Aorta (tissue), 5 donors: ENCODE results near the gene NHERF1. TPM values are rescaled to one million over a fixed set of nuclear protein-coding genes. Genes with fewer than 3 reads are reported as not detected.

Source experiments
- ATAC-seq: fragments of 200-7000 bp; cut with Tn5 transposase; one replicate; pipeline ENCODE4 v1.9.1; 2022; ENCODE audit warnings: moderate library complexity; ENCODE audit not compliant: low FRiP score
- DNase-seq, 2 donors: peaks; one replicate each; pipeline ENCODE4 v3.0.0-alpha.2; 2020
- H3K27ac ChIP-seq, 2 donors: one replicate each; pipeline ENCODE4 v1.5.1; 2013; ENCODE audit warnings: low read length in 2 of 2, mild to moderate bottlenecking in 2 of 2, moderate library complexity in 2 of 2, control low read depth in 1 of 2, inconsistent platforms in 1 of 2, low read depth in 1 of 2
- H3K27me3 ChIP-seq, 2 donors: one replicate each; pipeline ENCODE4 v1.6.1; 2013; ENCODE audit warnings: control low read depth in 1 of 2, low read length in 1 of 2, mild to moderate bottlenecking in 1 of 2, moderate library complexity in 1 of 2; ENCODE audit not compliant: insufficient read depth in 2 of 2, control insufficient read depth in 1 of 2
- H3K36me3 ChIP-seq, 2 donors: one replicate each; pipeline ENCODE4 v1.6.1; 2013; ENCODE audit warnings: control low read depth in 1 of 2, low read length in 1 of 2, mild to moderate bottlenecking in 1 of 2; ENCODE audit not compliant: insufficient read depth in 2 of 2, control insufficient read depth in 1 of 2
- H3K4me1 ChIP-seq, 2 donors: one replicate each; pipeline ENCODE4 v1.6.1; 2013; ENCODE audit warnings: low read length in 2 of 2, control low read depth in 1 of 2, mild to moderate bottlenecking in 1 of 2, moderate library complexity in 1 of 2; ENCODE audit not compliant: insufficient read depth in 2 of 2, control insufficient read depth in 1 of 2
- H3K4me3 ChIP-seq, 2 donors: one replicate each; pipeline ENCODE4 v1.5.1; 2013; ENCODE audit warnings: low read length in 2 of 2, control low read depth in 1 of 2, mild to moderate bottlenecking in 1 of 2
- H3K9me3 ChIP-seq: one replicate; pipeline ENCODE4 v1.6.1; 2013; ENCODE audit warnings: mild to moderate bottlenecking, low read length; ENCODE audit not compliant: control insufficient read depth
- WGBS, 2 donors: extraction: QIAGEN DNeasy Blood & Tissue Kit; methylation state at CpG; one replicate each; pipeline ENCODE4 v1.1.7; 2013; 5-methylcytosine and 5-hydroxymethylcytosine counted together
- intact Hi-C, 2 donors: fragments of 100-400 bp; cut with DNase I; formaldehyde crosslinking; loops; one replicate each; pipeline versions ENCODE4 v1.14.2 to v1.15.0; 2022
- polyA plus RNA-seq, 2 donors: library from polyadenylated mRNA; stranded (reverse); fragments of 200-250 nt; gene quantifications; one replicate each; pipeline ENCODE4 v1.2.3, GENCODE V29; 2013
- total RNA-seq, 2 donors: library from RNA; stranded (reverse); fragmentation: NEBNext Ultra II Directional; extraction: Animal tissue kit (Norgen Biotek cat#: 25700); gene quantifications; one replicate each; pipeline ENCODE4 v1.2.1, GENCODE V29; 2021
- donor health status: healthy with polysubstance abuse.
- donor health status: Bipolar disorder and iron deficiency.
- donor health status: DM: no; HTN: no; CAD: no.
- donor health status: DM: no; HTN: no; CAD: no.
- donor health status: DM: yes; HTN: yes; CAD: no.

NHERF1 gene
- total and polyA plus RNA-seq, 4 donors: 10.6 to 84.4 (median 19.4) TPM

DNA sequence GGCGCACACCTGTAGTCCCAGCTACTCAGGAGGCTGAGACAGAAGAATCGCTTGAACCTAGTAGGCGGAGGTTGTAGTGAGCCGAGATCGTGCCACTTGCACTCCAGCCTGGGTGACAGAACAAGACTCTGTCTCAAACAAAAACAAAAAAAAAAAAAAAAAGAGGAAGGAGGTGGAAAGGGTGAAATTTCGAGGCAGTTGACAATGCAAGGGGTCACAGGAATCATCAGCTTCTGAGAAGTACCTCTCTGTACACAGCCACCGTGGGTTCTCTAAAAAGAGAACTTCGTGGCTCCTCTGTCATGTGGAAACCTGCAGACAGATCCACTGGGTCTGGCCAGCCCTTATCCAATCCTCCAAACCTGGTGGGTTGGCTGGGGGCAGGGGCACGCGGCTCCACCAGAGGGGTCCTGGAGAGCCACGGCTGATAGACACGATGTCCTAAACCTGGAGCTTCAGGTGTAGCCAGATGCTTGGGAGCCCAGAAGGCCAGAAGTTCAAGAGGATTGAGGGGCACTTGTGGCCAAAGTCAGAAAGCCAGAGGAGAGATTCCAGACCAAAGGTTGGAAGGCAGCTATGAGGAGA is 35.2 kb upstream of the NHERF1 start:
- H3K4me3 ChIP-seq: no peak overlapping the region
- no peak overlapping the region for H3K27ac ChIP-seq
- intact Hi-C loops: no loop called here
- ATAC-seq (no peak), DNase-seq (no peak)
- no peaks in the 10 kb centered on the region for H3K27me3 ChIP-seq
- H3K36me3 ChIP-seq: no peaks in the 10 kb centered on the region
- no peaks in the 10 kb centered on the region for H3K4me1 ChIP-seq
- WGBS, 2 donors: 85 to 90% methylated on average over 12 of the region's 12 CpGs
- no peaks in the 10 kb centered on the region for H3K9me3 ChIP-seq

DNA sequence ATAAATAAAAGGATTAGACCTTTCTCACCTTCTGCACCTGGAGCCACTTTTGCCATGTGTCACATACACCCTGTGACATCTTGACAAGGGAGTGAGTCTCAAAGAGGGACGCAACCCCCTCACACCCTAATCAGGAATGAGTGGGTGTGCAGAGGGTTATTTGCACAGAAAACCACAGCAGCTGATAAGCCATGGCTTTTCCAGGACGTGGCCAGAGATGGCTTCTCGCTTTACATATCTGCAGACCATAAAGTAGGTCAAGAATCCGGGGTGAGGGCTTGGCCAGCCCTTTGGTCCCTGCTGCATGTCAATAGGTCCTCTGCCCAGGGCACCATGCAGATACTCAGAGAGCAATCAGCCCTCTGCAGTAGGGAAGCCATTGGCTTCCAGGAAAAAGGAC is 33.3 kb upstream of the NHERF1 start:
- H3K27ac ChIP-seq: no peak overlapping the region
- DNase-seq (no peak), ATAC-seq (no peak)
- intact Hi-C loops: no loop called here
- 35 to 41% methylated on average over 4 of the region's 4 CpGs for WGBS, 2 donors
- no peaks in the 10 kb centered on the region for H3K36me3 ChIP-seq
- H3K9me3 ChIP-seq: no peaks in the 10 kb centered on the region
- H3K27me3 ChIP-seq: no peaks in the 10 kb centered on the region
- H3K4me1 ChIP-seq: no peaks in the 10 kb centered on the region
- no peak overlapping the region for H3K4me3 ChIP-seq

GRCh38 chr17:74720506-74720905 is 27.9 kb upstream of the NHERF1 start:
- DNase-seq: no peak
- 89% methylated on average over 4 of the region's 4 CpGs for WGBS, 2 donors
- H3K4me1 ChIP-seq: no peaks in the 10 kb centered on the region
- H3K27ac ChIP-seq: no peak overlapping the region
- H3K4me3 ChIP-seq: no peak overlapping the region
- peaks cover 6% of the 10 kb centered on the region for H3K9me3 ChIP-seq
- H3K27me3 ChIP-seq: peaks cover 0 to 2% of the 10 kb centered on the region in 2 donors
- H3K36me3 ChIP-seq: no peaks in the 10 kb centered on the region
- intact Hi-C loops: no loop called here
- ATAC-seq: no peak

- DNase-seq: no peak
- no peak for ATAC-seq
- H3K4me1 ChIP-seq: no peaks in the 10 kb centered on the region
- WGBS, 2 donors: 72 to 83% methylated on average over 4 of the region's 4 CpGs
- H3K27me3 ChIP-seq: peaks cover 0 to 2% of the 10 kb centered on the region in 2 donors
- intact Hi-C loops: no loop called here
- H3K36me3 ChIP-seq: no peaks in the 10 kb centered on the region
- H3K27ac ChIP-seq: no peak overlapping the region
- H3K9me3 ChIP-seq: peaks cover 6% of the 10 kb centered on the region
- H3K4me3 ChIP-seq: no peak overlapping the region
Observed at GRCh38 chr17:74722782-74723181, 25.6 kb upstream of the NHERF1 start.

GRCh38 chr17:74723891-74724290 is 24.5 kb upstream of the NHERF1 start:
- DNase-seq (no peak), ATAC-seq (no peak)
- Histone ChIP-seq H3K27ac (no peak overlapping the region), H3K9me3 (peaks cover 6% of the 10 kb centered on the region), H3K36me3 (no peaks in the 10 kb centered on the region), H3K4me3 (no peak overlapping the region), H3K27me3 (peaks cover 0 to 2% of the 10 kb centered on the region in 2 donors), H3K4me1 (no peaks in the 10 kb centered on the region)
- 42 to 53% methylated on average over 5 of the region's 5 CpGs for WGBS, 2 donors
- intact Hi-C loops: no loop called here

DNA sequence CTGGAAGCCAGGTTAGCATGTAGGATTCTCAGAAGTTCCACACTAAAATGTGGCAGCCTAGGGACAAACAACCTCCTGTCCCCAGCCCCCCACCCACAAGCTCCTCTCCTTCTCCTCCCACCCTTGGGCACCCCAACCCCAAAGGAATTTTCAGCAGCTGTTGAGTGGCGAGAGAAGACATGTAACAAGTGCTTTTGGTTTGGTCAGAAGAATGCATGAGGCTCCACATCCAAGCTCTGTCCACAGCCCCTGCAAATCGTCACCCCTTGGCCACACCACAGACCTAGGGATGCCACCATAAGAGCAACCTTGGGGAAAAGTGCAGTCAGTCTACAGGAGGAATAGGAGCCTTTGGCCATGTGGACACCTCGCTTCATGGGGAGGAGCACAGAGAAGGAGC is 23.3 kb upstream of the NHERF1 start:
- DNase-seq: no peak
- 80 to 84% methylated on average over 3 of the region's 3 CpGs for WGBS, 2 donors
- Histone ChIP-seq H3K36me3 (no peaks in the 10 kb centered on the region), H3K27me3 (peaks cover 0 to 2% of the 10 kb centered on the region in 2 donors), H3K27ac (no peak overlapping the region), H3K4me1 (no peaks in the 10 kb centered on the region), H3K9me3 (peaks cover 6% of the 10 kb centered on the region), H3K4me3 (no peak overlapping the region)
- intact Hi-C loops: no loop called here
- no peak for ATAC-seq

DNA sequence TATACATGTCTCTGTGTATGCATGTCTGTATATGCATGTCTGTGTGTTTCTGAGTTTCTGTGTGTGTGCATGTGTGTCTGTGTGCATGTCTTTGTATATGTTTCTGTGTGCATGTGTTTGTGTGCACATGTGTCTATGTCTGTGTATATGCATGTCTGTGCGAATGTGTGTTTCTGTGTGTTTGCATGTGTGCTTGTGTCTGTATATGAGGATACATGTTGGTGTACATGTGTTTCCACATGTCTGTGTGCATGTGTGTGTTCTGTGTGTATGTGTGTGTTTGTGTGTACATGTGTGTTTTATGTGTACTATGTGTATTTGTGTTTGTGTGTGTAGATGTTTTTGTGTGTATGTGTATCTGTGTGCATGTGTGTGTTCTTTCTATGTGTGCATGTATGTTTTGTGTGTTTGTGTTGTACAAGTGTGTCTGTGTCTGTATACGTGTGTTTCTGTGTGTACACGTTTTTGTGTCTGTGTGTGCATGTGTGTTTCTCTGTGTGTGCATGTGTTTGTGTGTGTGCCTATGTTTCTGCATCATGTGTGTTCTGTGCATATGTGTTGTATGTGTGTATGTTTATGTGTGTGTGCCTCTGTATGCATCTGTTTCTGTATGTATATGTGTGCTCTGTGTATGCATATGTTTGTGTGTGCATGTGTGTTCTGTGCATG is 20.3 kb upstream of the NHERF1 start:
- no peaks in the 10 kb centered on the region for H3K4me1 ChIP-seq
- ATAC-seq (no peak), DNase-seq (no peak)
- no peak overlapping the region for H3K4me3 ChIP-seq
- H3K27me3 ChIP-seq: no peaks in the 10 kb centered on the region
- no peak overlapping the region for H3K27ac ChIP-seq
- 88 to 92% methylated on average over 3 of the region's 3 CpGs for WGBS, 2 donors
- intact Hi-C loops: no loop called here
- H3K9me3 ChIP-seq: no peaks in the 10 kb centered on the region
- H3K36me3 ChIP-seq: no peaks in the 10 kb centered on the region

GRCh38 chr17:74728702-74729075 is 19.7 kb upstream of the NHERF1 start:
- no peaks in the 10 kb centered on the region for H3K36me3 ChIP-seq
- no peaks in the 10 kb centered on the region for H3K4me1 ChIP-seq
- no peaks in the 10 kb centered on the region for H3K27me3 ChIP-seq
- intact Hi-C loops: no loop called here
- H3K9me3 ChIP-seq: no peaks in the 10 kb centered on the region
- no peak overlapping the region for H3K27ac ChIP-seq
- DNase-seq (no peak), ATAC-seq (no peak)
- no peak overlapping the region for H3K4me3 ChIP-seq
- WGBS, 2 donors: 91 to 92% methylated on average over 3 of the region's 3 CpGs

DNA sequence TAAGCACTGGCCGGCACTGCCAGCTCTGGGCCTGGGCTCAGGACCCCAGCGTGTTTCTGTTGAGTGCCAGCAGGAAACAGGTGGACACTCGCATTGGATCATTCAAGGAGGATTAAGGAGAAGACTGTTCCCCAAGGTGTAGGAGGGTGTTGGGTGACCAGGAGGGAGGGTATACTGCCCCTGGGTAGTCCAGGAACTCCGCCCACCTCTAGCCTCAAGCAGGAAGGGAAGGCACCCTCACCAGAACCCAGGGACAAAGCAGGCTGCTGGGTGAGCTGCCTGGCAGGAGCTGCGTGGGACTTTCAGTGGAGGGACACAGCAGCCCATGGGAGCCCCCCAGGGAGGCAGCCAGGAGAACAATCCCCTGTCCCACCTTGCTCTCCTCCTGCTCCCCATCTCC is 19.1 kb upstream of the NHERF1 start:
- Histone ChIP-seq H3K27ac (no peak overlapping the region), H3K4me1 (no peaks in the 10 kb centered on the region), H3K27me3 (no peaks in the 10 kb centered on the region), H3K36me3 (no peaks in the 10 kb centered on the region), H3K4me3 (no peak overlapping the region), H3K9me3 (no peaks in the 10 kb centered on the region)
- WGBS, 2 donors: 91 to 96% methylated on average over 5 of the region's 5 CpGs
- DNase-seq: no peak
- intact Hi-C loops: no loop called here
- ATAC-seq: no peak
